Loucy (cell line): ENCODE data around the gene TFPI2.

Experiments used
- H2AFZ ChIP-seq: fragments of 200-600 bp; sonication (generic); 2 replicates; pipeline ENCODE4 v1.6.0; 2016; ENCODE audit warnings: antibody characterized with exemption, mild to moderate bottlenecking, low read length, moderate library complexity
- H3F3A ChIP-seq: fragments of 200-600 bp; 2 replicates; pipeline ENCODE4 v1.6.0; 2016; ENCODE audit warnings: antibody characterized with exemption, low read depth, mild to moderate bottlenecking
- H3K27me3 ChIP-seq: fragments of 200-600 bp; sonication (generic); 2 replicates; pipeline ENCODE4 v1.6.1; 2014; ENCODE audit warnings: low read length, mild to moderate bottlenecking; ENCODE audit not compliant: insufficient read depth, poor library complexity, severe bottlenecking
- H3K36me3 ChIP-seq: fragments of 200-600 bp; sonication (generic); 2 replicates; pipeline ENCODE4 v1.6.1; 2016; ENCODE audit warnings: low read length; ENCODE audit not compliant: insufficient read depth
- H3K4me1 ChIP-seq: fragments of 200-600 bp; sonication (generic); 2 replicates; pipeline ENCODE4 v1.5.1; 2014; ENCODE audit warnings: low read length, mild to moderate bottlenecking; ENCODE audit not compliant: insufficient read depth, poor library complexity, severe bottlenecking
- H3K4me2 ChIP-seq: fragments of 200-600 bp; sonication (generic); 2 replicates; pipeline ENCODE4 v1.6.0; 2014; ENCODE audit warnings: antibody characterized with exemption, low read length, low read depth, mild to moderate bottlenecking; ENCODE audit not compliant: poor library complexity, severe bottlenecking
- H3K4me3 ChIP-seq: fragments of 200-600 bp; sonication (generic); 2 replicates; pipeline ENCODE4 v1.5.1; 2014; ENCODE audit warnings: low read length, mild to moderate bottlenecking, mixed read lengths; ENCODE audit not compliant: poor library complexity, severe bottlenecking
- H3K79me2 ChIP-seq: fragments of 200-600 bp; sonication (generic); 2 replicates; pipeline ENCODE4 v1.6.1; 2014; ENCODE audit warnings: low read length; ENCODE audit not compliant: insufficient read depth
- H3K9ac ChIP-seq: fragments of 200-600 bp; sonication (generic); 2 replicates; pipeline ENCODE4 v1.6.0; 2014; ENCODE audit warnings: mild to moderate bottlenecking, low read depth, low read length, moderate library complexity; ENCODE audit not compliant: poor library complexity, severe bottlenecking
- H3K9me2 ChIP-seq: fragments of 200-600 bp; sonication (generic); replicated peaks from 2 replicates; pipeline ENCODE4 v1.6.1; 2016; ENCODE audit warnings: low read depth, low read length, mixed read lengths
- H3K9me3 ChIP-seq: fragments of 200-600 bp; sonication (generic); 2 replicates; pipeline ENCODE4 v1.6.1; 2014; ENCODE audit warnings: mild to moderate bottlenecking, antibody characterized with exemption, low read length, low read depth; ENCODE audit not compliant: insufficient read depth
- H4K20me1 ChIP-seq: fragments of 200-600 bp; sonication (generic); 2 replicates; pipeline ENCODE4 v1.6.0; 2014; ENCODE audit warnings: antibody characterized with exemption, low read length, mild to moderate bottlenecking; ENCODE audit not compliant: insufficient read depth, poor library complexity, severe bottlenecking
- CTCF ChIP-seq: fragments of 200-600 bp; sonication (generic); conservative IDR thresholded peaks from 2 replicates; pipeline ENCODE4 v1.5.1; 2014; ENCODE audit warnings: mild to moderate bottlenecking, antibody characterized with exemption, low read length
- EZH2phosphoT487 ChIP-seq: fragments of 200-600 bp; IDR thresholded peaks from 2 replicates; pipeline ENCODE4 v1.6.1; 2018; ENCODE audit warnings: antibody characterized with exemption, mild to moderate bottlenecking, moderate library complexity, borderline replicate concordance

The TFPI2 gene

GRCh38 chr7:93882468-93882867 lies 8.1 kb downstream of the TFPI2 start:
- H3K79me2 ChIP-seq, result no peaks in the 10 kb centered on the region
- H3K4me3 ChIP-seq, result no peak overlapping the region
- no peaks in the 10 kb centered on the region for H3K9me2 ChIP-seq
- H3K27me3 ChIP-seq, result no peaks in the 10 kb centered on the region
- no peak overlapping the region for H3K9ac ChIP-seq
- no peak overlapping the region for H2AFZ ChIP-seq
- no peaks in the 10 kb centered on the region for H3F3A ChIP-seq
- no peaks in the 10 kb centered on the region for H4K20me1 ChIP-seq
- no peaks in the 10 kb centered on the region for H3K4me1 ChIP-seq
- H3K9me3 ChIP-seq, result no peaks in the 10 kb centered on the region
- TF ChIP-seq EZH2phosphoT487 (no peak), CTCF (no peak)
- H3K36me3 ChIP-seq, result no peaks in the 10 kb centered on the region
- H3K4me2 ChIP-seq, result no peak overlapping the region

- no peaks in the 10 kb centered on the region for H3K9me2 ChIP-seq
- no peaks in the 10 kb centered on the region for H3F3A ChIP-seq
- H2AFZ ChIP-seq, result no peak overlapping the region
- no peak overlapping the region for H3K4me2 ChIP-seq
- H3K9ac ChIP-seq, result no peak overlapping the region
- no peaks in the 10 kb centered on the region for H3K4me1 ChIP-seq
- H3K27me3 ChIP-seq, result no peaks in the 10 kb centered on the region
- no peak overlapping the region for H3K4me3 ChIP-seq
- no peaks in the 10 kb centered on the region for H3K36me3 ChIP-seq
- H3K79me2 ChIP-seq, result no peaks in the 10 kb centered on the region
- H3K9me3 ChIP-seq, result no peaks in the 10 kb centered on the region
- no peaks in the 10 kb centered on the region for H4K20me1 ChIP-seq
- no peak for TF ChIP-seq EZH2phosphoT487
- TF ChIP-seq CTCF, result no peak
Observed at GRCh38 chr7:93879356-93879755, 11.2 kb downstream of the TFPI2 start.

- no peak overlapping the region for H3K4me2 ChIP-seq
- H3K4me3 ChIP-seq, result no peak overlapping the region
- no peaks in the 10 kb centered on the region for H3K36me3 ChIP-seq
- H3K27me3 ChIP-seq, result no peaks in the 10 kb centered on the region
- no peaks in the 10 kb centered on the region for H3K9me3 ChIP-seq
- H4K20me1 ChIP-seq, result no peaks in the 10 kb centered on the region
- H3K9me2 ChIP-seq, result no peaks in the 10 kb centered on the region
- no peaks in the 10 kb centered on the region for H3K4me1 ChIP-seq
- no peak overlapping the region for H2AFZ ChIP-seq
- no peaks in the 10 kb centered on the region for H3F3A ChIP-seq
- no peak overlapping the region for H3K9ac ChIP-seq
- H3K79me2 ChIP-seq, result no peaks in the 10 kb centered on the region
- no peak for TF ChIP-seq EZH2phosphoT487
- no peak for TF ChIP-seq CTCF
Observed at GRCh38 chr7:93877742-93878141, 12.8 kb downstream of the TFPI2 start.
